Spinal cord (tissue), 10 donors: ENCODE results near the gene ASCL5. TPM values are rescaled to one million over a fixed set of nuclear protein-coding genes. Genes with fewer than 3 reads are reported as not detected.

Experiments
- DNase-seq, 6 donors: peaks; one replicate each; pipeline versions ENCODE4 v3.0.0 to v3.0.0-alpha.2; 2013 to 2015; ENCODE audit warnings: low spot score in 6 of 6, low read depth in 4 of 6
- H3K27ac ChIP-seq: one replicate; pipeline ENCODE4 v1.5.1; 2013; ENCODE audit warnings: low read depth, low read length, control low read depth
- H3K27me3 ChIP-seq: one replicate; pipeline ENCODE4 v1.6.1; 2013; ENCODE audit warnings: low read length; ENCODE audit not compliant: control insufficient read depth, insufficient read depth
- H3K36me3 ChIP-seq: one replicate; pipeline ENCODE4 v1.6.1; 2013; ENCODE audit warnings: low read length; ENCODE audit not compliant: control insufficient read depth, insufficient read depth
- H3K4me1 ChIP-seq: one replicate; pipeline ENCODE4 v1.6.1; 2013; ENCODE audit warnings: low read length; ENCODE audit not compliant: control insufficient read depth, insufficient read depth
- H3K4me3 ChIP-seq: one replicate; pipeline ENCODE4 v1.5.1; 2013; ENCODE audit warnings: low read depth, low read length, control low read depth
- H3K9me3 ChIP-seq: one replicate; pipeline ENCODE4 v1.6.1; 2013; ENCODE audit warnings: low read length; ENCODE audit not compliant: control insufficient read depth, insufficient read depth
- WGBS: methylation state at CpG from one replicate; pipeline ENCODE4 v1.1.5; 2013; ENCODE audit warnings: missing lambda C conversion rate; ENCODE audit not compliant: insufficient coverage; 5-methylcytosine and 5-hydroxymethylcytosine counted together
- polyA plus RNA-seq, 2 donors: library from polyadenylated mRNA; unstranded; fragments of 120-200 nt; gene quantifications; one replicate each; pipeline ENCODE4 v1.2.1, GENCODE V29; 2013; ENCODE audit not compliant: insufficient read length in 2 of 2
- total RNA-seq, 2 donors: library from RNA; depleted of rRNA in 1 of 2; stranded (reverse); fragments of 120-200 nt in 1 of 2; fragments of >200 nt in 1 of 2; gene quantifications; one replicate each; pipeline versions ENCODE4 v1.2.3 to v1.2.4, GENCODE V29; 2013 to 2014
- donor health status: healthy.

Gene ASCL5
- total and polyA plus RNA-seq, 4 donors: 0.17 to 1.3 (median 0.95) TPM; not detected in 1

GRCh38 chr1:201137579-201138310 is 10.8 kb upstream of the ASCL5 start:
- 66% methylated on average over 4 of the region's 6 CpGs for WGBS
- Histone ChIP-seq H3K27me3 (no peaks in the 10 kb centered on the region), H3K4me1 (peaks cover 25% of the 10 kb centered on the region), H3K4me3 (no peak overlapping the region), H3K9me3 (no peaks in the 10 kb centered on the region), H3K36me3 (peaks cover 80% of the 10 kb centered on the region), H3K27ac (no peak overlapping the region)
- peak in 2 of 6 donors; percentile 37 to 40 for DNase-seq

GRCh38 chr1:201137024-201137392 is 10.0 kb upstream of the ASCL5 start:
- no peaks in the 10 kb centered on the region for H3K9me3 ChIP-seq
- H3K4me1 ChIP-seq: peaks cover 21% of the 10 kb centered on the region
- H3K36me3 ChIP-seq: peaks cover 78% of the 10 kb centered on the region
- H3K27ac ChIP-seq: no peak overlapping the region
- no peak overlapping the region for H3K4me3 ChIP-seq
- no peak for DNase-seq
- 92% methylated on average over 6 of the region's 7 CpGs for WGBS
- no peaks in the 10 kb centered on the region for H3K27me3 ChIP-seq

DNA sequence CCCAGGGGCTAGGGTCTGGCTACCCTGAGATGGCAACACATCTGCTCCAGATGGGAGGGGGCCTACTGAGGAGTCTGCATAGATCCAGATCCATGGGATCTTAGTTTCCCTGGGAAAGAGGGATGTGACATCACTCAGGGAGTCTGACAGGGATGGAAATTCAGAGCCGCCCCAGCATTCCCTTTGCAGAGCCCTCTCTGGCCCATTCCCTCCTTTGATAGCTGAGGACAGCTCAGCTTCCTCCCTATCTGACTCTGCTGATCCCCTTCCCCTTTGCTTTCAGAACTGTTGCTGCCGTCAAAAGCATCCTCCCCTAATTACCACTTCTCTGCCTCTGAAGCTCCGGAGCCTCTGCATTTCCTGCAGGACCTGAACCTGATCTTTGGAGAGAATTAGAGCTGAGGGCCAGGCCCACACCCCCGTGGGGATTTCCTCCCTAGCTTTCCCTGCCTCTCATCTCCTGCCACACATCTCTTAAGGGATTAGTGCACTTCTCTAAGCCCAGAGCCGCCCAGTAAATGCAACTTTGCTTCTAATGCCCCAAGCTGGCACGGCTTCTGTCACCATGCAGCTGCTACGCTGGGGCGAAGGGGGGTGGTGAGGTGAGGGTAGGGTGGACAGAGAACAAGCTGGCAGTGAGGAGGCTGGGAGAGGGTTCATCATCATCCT is 9.5 kb upstream of the ASCL5 start:
- H3K36me3 ChIP-seq: peaks cover 74% of the 10 kb centered on the region
- H3K27ac ChIP-seq: no peak overlapping the region
- 83% methylated on average over 6 of the region's 8 CpGs for WGBS
- peaks cover 21% of the 10 kb centered on the region for H3K4me1 ChIP-seq
- H3K27me3 ChIP-seq: no peaks in the 10 kb centered on the region
- H3K4me3 ChIP-seq: no peak overlapping the region
- no peaks in the 10 kb centered on the region for H3K9me3 ChIP-seq
- no peak for DNase-seq

GRCh38 chr1:201134405-201134804 is 7.4 kb upstream of the ASCL5 start:
- Histone ChIP-seq H3K36me3 (peaks cover 54% of the 10 kb centered on the region), H3K9me3 (no peaks in the 10 kb centered on the region), H3K27ac (no peak overlapping the region), H3K4me3 (no peak overlapping the region), H3K4me1 (peaks cover 20% of the 10 kb centered on the region), H3K27me3 (no peaks in the 10 kb centered on the region)
- WGBS: 93% methylated on average over 2 of the region's 6 CpGs
- no peak for DNase-seq

DNA sequence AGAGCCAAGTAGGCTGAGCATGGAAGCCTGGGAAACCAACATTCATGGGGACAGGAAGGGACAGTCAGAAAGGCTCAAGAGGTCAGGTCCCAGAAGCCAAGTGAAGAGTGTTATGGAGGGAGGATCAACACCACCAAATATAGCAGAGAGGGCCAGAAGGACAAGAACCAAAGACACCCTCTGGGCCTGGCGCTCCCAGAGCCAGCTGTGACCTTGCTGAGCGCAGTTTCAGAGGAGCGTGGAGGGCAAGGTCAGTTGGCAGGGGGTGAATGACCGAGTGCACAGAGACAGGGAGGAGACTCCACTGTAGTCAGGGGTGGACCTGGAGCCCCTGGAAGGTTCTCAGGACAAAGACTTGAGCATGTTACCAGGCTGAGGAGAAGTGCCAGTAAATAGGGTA is 4.4 kb upstream of the ASCL5 start:
- DNase-seq: no peak

GRCh38 chr1:201128962-201129361 is 2.0 kb upstream of the ASCL5 start:
- no peak overlapping the region for H3K27ac ChIP-seq
- no peak for DNase-seq
- 93% methylated on average over 13 of the region's 13 CpGs for WGBS
- no peak overlapping the region for H3K4me3 ChIP-seq
- peaks cover 3% of the 10 kb centered on the region for H3K27me3 ChIP-seq
- no peaks in the 10 kb centered on the region for H3K9me3 ChIP-seq
- H3K36me3 ChIP-seq: peaks cover 8% of the 10 kb centered on the region
- H3K4me1 ChIP-seq: peaks cover 10% of the 10 kb centered on the region

More for the DNA sequence above, 4.4 kb upstream of the ASCL5 start:
- H3K9me3 ChIP-seq: no peaks in the 10 kb centered on the region
- no peak overlapping the region for H3K27ac ChIP-seq
- H3K27me3 ChIP-seq: peaks cover 3% of the 10 kb centered on the region
- WGBS: 79% methylated on average over 4 of the region's 4 CpGs
- H3K4me3 ChIP-seq: no peak overlapping the region
- peaks cover 10% of the 10 kb centered on the region for H3K4me1 ChIP-seq
- H3K36me3 ChIP-seq: peaks cover 32% of the 10 kb centered on the region

DNA sequence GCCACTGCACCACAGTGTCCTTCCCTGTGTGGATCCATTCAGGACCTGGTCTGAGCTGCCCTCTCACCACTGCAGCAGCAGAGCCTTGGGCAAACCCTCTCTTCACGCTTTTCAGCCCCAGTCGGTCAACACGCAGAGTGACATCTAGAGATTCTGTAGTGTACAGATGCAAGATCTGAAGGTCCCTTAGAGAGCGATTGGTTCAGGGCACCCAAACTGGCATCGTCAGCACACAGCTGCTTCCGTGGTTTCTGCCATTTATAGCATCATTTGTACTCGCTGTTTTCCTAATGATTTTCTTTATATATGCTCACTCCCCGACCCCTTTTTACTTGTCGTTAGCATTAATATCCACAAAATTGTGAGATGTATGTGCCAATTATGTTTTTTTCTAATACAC is 1.5 kb upstream of the ASCL5 start:
- DNase-seq: peak in 1 of 6 donors; percentile 34
- Histone ChIP-seq H3K27me3 (peaks cover 3% of the 10 kb centered on the region), H3K36me3 (peaks cover 7% of the 10 kb centered on the region), H3K4me3 (no peak overlapping the region), H3K4me1 (peaks cover 10% of the 10 kb centered on the region), H3K9me3 (no peaks in the 10 kb centered on the region), H3K27ac (no peak overlapping the region)
- WGBS: 75% methylated on average over 3 of the region's 9 CpGs

DNA sequence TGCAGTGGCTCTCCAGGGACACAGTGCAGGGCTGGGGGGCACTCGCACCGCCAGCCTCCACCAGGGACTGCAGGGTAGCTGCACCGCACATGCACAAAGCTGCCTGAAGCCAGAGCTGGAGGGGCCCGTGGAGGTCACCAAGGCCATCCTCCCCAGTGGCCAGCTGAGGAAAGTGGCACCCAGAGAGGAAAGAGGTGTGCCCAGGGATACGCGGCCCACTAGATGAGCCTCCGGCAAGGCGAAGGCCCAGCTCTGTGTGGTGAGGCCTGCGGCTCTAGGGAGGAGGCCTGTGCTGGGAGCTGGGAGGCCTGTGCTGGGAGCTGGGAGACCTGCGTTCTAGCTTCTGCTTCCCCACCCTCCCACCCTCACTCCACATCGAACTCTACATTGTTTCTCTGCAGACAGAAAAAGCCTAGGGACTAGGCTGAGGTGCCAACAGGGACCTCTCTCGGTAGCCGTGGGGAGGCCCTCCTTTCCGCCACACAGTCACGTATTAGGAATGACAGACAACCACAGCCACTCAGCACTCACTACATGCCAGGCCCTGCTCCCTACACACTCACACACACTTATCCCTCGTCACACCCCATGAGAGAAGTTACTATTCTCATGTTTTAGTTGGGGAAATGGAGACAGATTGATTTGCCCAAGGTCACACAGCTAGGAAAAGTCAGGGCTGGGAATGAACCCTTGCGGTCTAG is 921 bp upstream of the ASCL5 start:
- H3K36me3 ChIP-seq: peaks cover 7% of the 10 kb centered on the region
- no peak overlapping the region for H3K27ac ChIP-seq
- H3K27me3 ChIP-seq: peaks cover 3% of the 10 kb centered on the region
- DNase-seq: no peak
- no peak overlapping the region for H3K4me3 ChIP-seq
- peaks cover 10% of the 10 kb centered on the region for H3K4me1 ChIP-seq
- 76% methylated on average over 14 of the region's 17 CpGs for WGBS
- H3K9me3 ChIP-seq: no peaks in the 10 kb centered on the region

- Histone ChIP-seq H3K9me3 (no peaks in the 10 kb centered on the region), H3K27me3 (peaks cover 3% of the 10 kb centered on the region), H3K36me3 (no peaks in the 10 kb centered on the region), H3K27ac (no peak overlapping the region), H3K4me1 (peaks cover 10% of the 10 kb centered on the region), H3K4me3 (no peak overlapping the region)
- no peak for DNase-seq
- WGBS: 45% methylated on average over 3 of the region's 3 CpGs
Observed at GRCh38 chr1:201126463-201126831, 537 bp downstream of the ASCL5 start.
